DOHH2 (cell line): ENCODE results near the gene PTPRK.

Experiments used
- H3F3A ChIP-seq: fragments of 200-600 bp; sonication (generic), shearing (Covaris generic); 2 replicates; pipeline ENCODE4 v1.6.0; 2016; ENCODE audit warnings: antibody characterized with exemption, mild to moderate bottlenecking; ENCODE audit not compliant: control insufficient read depth, insufficient read depth
- H3K27ac ChIP-seq: fragments of 200-600 bp; sonication (generic); 2 replicates; pipeline ENCODE4 v1.5.1; 2014; ENCODE audit warnings: low read depth, mild to moderate bottlenecking, low read length, moderate library complexity
- H3K27me3 ChIP-seq: fragments of 200-600 bp; sonication (generic); 2 replicates; pipeline ENCODE4 v1.6.1; 2014; ENCODE audit warnings: mild to moderate bottlenecking, low read length, mixed read lengths; ENCODE audit not compliant: control insufficient read depth
- H3K36me3 ChIP-seq: fragments of 200-600 bp; sonication (generic); 2 replicates; pipeline ENCODE4 v1.6.1; 2014; ENCODE audit warnings: mild to moderate bottlenecking, low read length, moderate library complexity, mixed read lengths; ENCODE audit not compliant: control insufficient read depth
- H3K4me1 ChIP-seq: fragments of 200-600 bp; sonication (generic); 2 replicates; pipeline ENCODE4 v1.6.1; 2014; ENCODE audit warnings: mild to moderate bottlenecking, low read length, mixed read lengths; ENCODE audit not compliant: control insufficient read depth
- H3K4me2 ChIP-seq: fragments of 200-600 bp; sonication (generic); 2 replicates; pipeline ENCODE4 v1.6.0; 2014; ENCODE audit warnings: mild to moderate bottlenecking, low read length, moderate library complexity
- H3K4me3 ChIP-seq: fragments of 200-600 bp; sonication (generic); 2 replicates; pipeline ENCODE4 v1.5.1; 2014; ENCODE audit warnings: mild to moderate bottlenecking, low read length, mixed read lengths
- H3K79me2 ChIP-seq: fragments of 200-600 bp; sonication (generic); 2 replicates; pipeline ENCODE4 v1.6.1; 2014; ENCODE audit warnings: mild to moderate bottlenecking, low read length, mixed read lengths; ENCODE audit not compliant: control insufficient read depth
- H3K9me2 ChIP-seq: fragments of 200-600 bp; sonication (generic); replicated peaks from 2 replicates; pipeline ENCODE4 v1.6.1; 2014; ENCODE audit warnings: mild to moderate bottlenecking, low read length, mixed read lengths; ENCODE audit not compliant: control insufficient read depth
- H3K9me3 ChIP-seq: fragments of 200-600 bp; sonication (generic); 2 replicates; pipeline ENCODE4 v1.6.1; 2014; ENCODE audit warnings: antibody characterized with exemption, low read length, mixed read lengths; ENCODE audit not compliant: control insufficient read depth, insufficient read depth
- H4K20me1 ChIP-seq: fragments of 200-600 bp; sonication (generic); 2 replicates; pipeline ENCODE4 v1.6.0; 2014; ENCODE audit warnings: low read depth, mild to moderate bottlenecking, antibody characterized with exemption, low read length, moderate library complexity; ENCODE audit not compliant: control insufficient read depth, insufficient read depth
- EZH2phosphoT487 ChIP-seq: fragments of 200-600 bp; sonication (generic); IDR thresholded peaks from 2 replicates; pipeline ENCODE4 v1.6.1; 2017; ENCODE audit warnings: borderline replicate concordance, mild to moderate bottlenecking, antibody characterized with exemption, low read length, moderate library complexity, mixed read lengths
- TF ChIP-seq, protein P1 (sequence below): fragments of 200-600 bp; sonication (generic); IDR thresholded peaks from one replicate; pipeline ENCODE4 v1.5.1; 2014; ENCODE audit warnings: antibody characterized with exemption, mild to moderate bottlenecking, low read depth, low read length; ENCODE audit not compliant: poor library complexity, severe bottlenecking

Gene PTPRK

GRCh38 chr6:128319946-128320345 is 200.5 kb downstream of the PTPRK start:
- H3K4me2 ChIP-seq = no peak overlapping the region
- H3K4me3 ChIP-seq = no peak overlapping the region
- H3K9me2 ChIP-seq = no peaks in the 10 kb centered on the region

GRCh38 chr6:128319157-128319556 is 201.2 kb downstream of the PTPRK start:
- Histone ChIP-seq H3K4me3 (no peak overlapping the region), H3K9me2 (no peaks in the 10 kb centered on the region), H3F3A (no peaks in the 10 kb centered on the region), H3K36me3 (no peaks in the 10 kb centered on the region), H3K4me1 (no peaks in the 10 kb centered on the region), H4K20me1 (no peaks in the 10 kb centered on the region), H3K27ac (no peak overlapping the region), H3K79me2 (no peaks in the 10 kb centered on the region), H3K27me3 (no peaks in the 10 kb centered on the region), H3K4me2 (no peak overlapping the region), H3K9me3 (no peaks in the 10 kb centered on the region)
- TF ChIP-seq EZH2phosphoT487 = no peak
- TF ChIP-seq, protein P1, sequence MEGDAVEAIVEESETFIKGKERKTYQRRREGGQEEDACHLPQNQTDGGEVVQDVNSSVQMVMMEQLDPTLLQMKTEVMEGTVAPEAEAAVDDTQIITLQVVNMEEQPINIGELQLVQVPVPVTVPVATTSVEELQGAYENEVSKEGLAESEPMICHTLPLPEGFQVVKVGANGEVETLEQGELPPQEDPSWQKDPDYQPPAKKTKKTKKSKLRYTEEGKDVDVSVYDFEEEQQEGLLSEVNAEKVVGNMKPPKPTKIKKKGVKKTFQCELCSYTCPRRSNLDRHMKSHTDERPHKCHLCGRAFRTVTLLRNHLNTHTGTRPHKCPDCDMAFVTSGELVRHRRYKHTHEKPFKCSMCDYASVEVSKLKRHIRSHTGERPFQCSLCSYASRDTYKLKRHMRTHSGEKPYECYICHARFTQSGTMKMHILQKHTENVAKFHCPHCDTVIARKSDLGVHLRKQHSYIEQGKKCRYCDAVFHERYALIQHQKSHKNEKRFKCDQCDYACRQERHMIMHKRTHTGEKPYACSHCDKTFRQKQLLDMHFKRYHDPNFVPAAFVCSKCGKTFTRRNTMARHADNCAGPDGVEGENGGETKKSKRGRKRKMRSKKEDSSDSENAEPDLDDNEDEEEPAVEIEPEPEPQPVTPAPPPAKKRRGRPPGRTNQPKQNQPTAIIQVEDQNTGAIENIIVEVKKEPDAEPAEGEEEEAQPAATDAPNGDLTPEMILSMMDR = no peak

More at GRCh38 chr6:128319946-128320345, 200.5 kb downstream of the PTPRK start:
- Histone ChIP-seq H3K9me3 (no peaks in the 10 kb centered on the region), H3K27ac (no peak overlapping the region), H3K79me2 (no peaks in the 10 kb centered on the region), H3K4me1 (no peaks in the 10 kb centered on the region), H3K36me3 (no peaks in the 10 kb centered on the region), H4K20me1 (no peaks in the 10 kb centered on the region), H3K27me3 (no peaks in the 10 kb centered on the region), H3F3A (no peaks in the 10 kb centered on the region)
- TF ChIP-seq EZH2phosphoT487 = no peak
- TF ChIP-seq, protein P1 = no peak

- H3K4me1 ChIP-seq = no peaks in the 10 kb centered on the region
- no peaks in the 10 kb centered on the region for H3K36me3 ChIP-seq
- no peaks in the 10 kb centered on the region for H3K27me3 ChIP-seq
- H3K4me2 ChIP-seq = no peak overlapping the region
- H3K79me2 ChIP-seq = no peaks in the 10 kb centered on the region
- H3K9me2 ChIP-seq = no peaks in the 10 kb centered on the region
- TF ChIP-seq EZH2phosphoT487 = no peak
- TF ChIP-seq, protein P1 = no peak
- no peaks in the 10 kb centered on the region for H3F3A ChIP-seq
- no peak overlapping the region for H3K27ac ChIP-seq
- H4K20me1 ChIP-seq = no peaks in the 10 kb centered on the region
- H3K4me3 ChIP-seq = no peak overlapping the region
- H3K9me3 ChIP-seq = no peaks in the 10 kb centered on the region
Observed at GRCh38 chr6:128316258-128316929, 204.0 kb downstream of the PTPRK start.
